ENCODE data around the gene TENT4A.

TENT4A gene

GRCh38 chr5:6705959-6706358 lies 7.3 kb upstream of the TENT4A start:
- no peak for TF ChIP-seq CTCF (IDR thresholded peaks at IDR 0.05; ENCODE audit: extremely low read depth, missing control alignments)
- DNase-seq (ENCODE audit: low spot score) = no peak

- no peak for TF ChIP-seq CTCF (IDR thresholded peaks at IDR 0.05; ENCODE audit: extremely low read depth, missing control alignments)
Measured at GRCh38 chr5:6707852-6708251, 5.4 kb upstream of the TENT4A start.

GRCh38 chr5:6708814-6709213 lies 4.4 kb upstream of the TENT4A start:
- no peak for TF ChIP-seq CTCF (IDR thresholded peaks at IDR 0.05; ENCODE audit: extremely low read depth, missing control alignments)
- DNase-seq (ENCODE audit: low spot score) = no peak

More at GRCh38 chr5:6707852-6708251, 5.4 kb upstream of the TENT4A start:
- DNase-seq (ENCODE audit: low spot score) = no peak

GRCh38 chr5:6710070-6710469 lies 3.2 kb upstream of the TENT4A start:
- DNase-seq (ENCODE audit: low spot score) = no peak
- TF ChIP-seq CTCF (IDR thresholded peaks at IDR 0.05; ENCODE audit: extremely low read depth, missing control alignments) = no peak

- no peak for TF ChIP-seq CTCF (IDR thresholded peaks at IDR 0.05; ENCODE audit: extremely low read depth, missing control alignments)
- no peak for DNase-seq (ENCODE audit: low spot score)
Measured at GRCh38 chr5:6710551-6711318, 2.5 kb upstream of the TENT4A start.

- DNase-seq (ENCODE audit: low spot score) = no peak
Measured at GRCh38 chr5:6711409-6712141, 1.7 kb upstream of the TENT4A start.

More at GRCh38 chr5:6711409-6712141, 1.7 kb upstream of the TENT4A start:
- no peak for TF ChIP-seq CTCF (IDR thresholded peaks at IDR 0.05; ENCODE audit: extremely low read depth, missing control alignments)
